Glomerular visceral epithelial cell (primary cell): ENCODE measurements around the gene TAGAP.
A peak's percentile ranks its signal among the peaks of the same experiment; 100 is the strongest.
"Not testable (repeated sequence)": the region's sequence is repeated elsewhere in the genome, so short reads cannot be mapped to it uniquely, and the experiment has no call there.

Source experiments
- DNase-seq: peaks from one replicate; pipeline ENCODE4 v3.0.0-alpha.2; 2016; ENCODE audit errors: extremely low spot score

TAGAP gene

DNA sequence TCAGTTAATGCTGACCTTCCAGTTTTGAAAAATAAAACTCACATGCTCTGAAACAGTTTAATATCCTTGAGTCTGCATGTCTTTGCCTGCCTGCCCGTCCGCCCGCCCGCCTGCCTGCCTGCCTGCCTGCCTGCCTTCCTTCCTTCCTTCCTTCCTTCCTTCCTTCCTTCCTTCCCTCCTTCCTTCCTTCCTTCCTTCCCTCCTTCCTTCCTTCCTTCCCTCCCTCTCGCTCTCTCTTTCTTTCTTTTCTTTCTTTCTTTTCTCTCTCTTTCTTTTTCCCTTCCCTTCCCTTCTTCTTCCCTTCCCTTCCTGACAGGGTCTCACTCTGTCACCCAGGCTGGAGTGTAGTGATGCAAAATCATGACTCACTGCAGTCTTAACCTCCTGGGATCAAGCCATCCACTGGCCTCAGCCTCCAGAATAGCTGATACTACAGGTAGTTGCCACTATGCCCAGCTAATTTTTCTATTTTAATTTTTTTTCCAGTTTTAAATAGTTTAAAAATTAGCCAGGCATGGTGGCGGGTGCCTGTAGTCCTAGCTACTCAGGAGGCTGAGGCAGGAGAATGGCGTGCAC lies 34.7 kb downstream of the TAGAP start:
- DNase-seq = not testable (repeated sequence)

DNA sequence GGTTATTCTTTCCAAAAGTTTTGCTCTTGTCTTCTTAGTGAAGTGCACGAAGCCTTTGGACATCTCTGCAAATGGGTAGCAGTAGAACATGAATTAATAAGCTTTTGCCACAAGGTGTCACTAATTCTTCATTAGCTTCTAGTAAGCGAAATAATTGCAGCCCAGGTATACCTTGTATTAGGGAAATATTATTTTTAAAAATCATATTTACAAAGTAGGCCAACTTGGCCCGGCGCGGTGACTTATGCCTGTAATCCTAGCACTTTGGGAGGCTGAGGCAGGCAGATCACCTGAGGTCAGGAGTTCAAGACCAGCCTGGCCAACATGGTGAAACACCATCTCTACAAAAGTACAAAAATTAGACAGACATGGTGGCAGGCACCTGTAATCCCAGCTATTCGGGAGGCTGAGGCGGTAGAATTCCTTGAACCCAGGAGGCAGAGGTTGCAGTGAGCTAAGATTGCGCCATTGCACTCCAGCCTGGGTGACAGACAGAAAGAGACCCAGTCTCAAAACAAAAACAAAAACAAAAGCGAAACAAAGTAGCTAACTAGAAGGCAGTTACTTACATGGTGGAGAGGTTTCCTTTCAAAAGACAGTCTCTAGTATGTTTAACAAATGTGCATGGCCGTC lies 36.0 kb downstream of the TAGAP start:
- DNase-seq = peak; percentile 12

DNA sequence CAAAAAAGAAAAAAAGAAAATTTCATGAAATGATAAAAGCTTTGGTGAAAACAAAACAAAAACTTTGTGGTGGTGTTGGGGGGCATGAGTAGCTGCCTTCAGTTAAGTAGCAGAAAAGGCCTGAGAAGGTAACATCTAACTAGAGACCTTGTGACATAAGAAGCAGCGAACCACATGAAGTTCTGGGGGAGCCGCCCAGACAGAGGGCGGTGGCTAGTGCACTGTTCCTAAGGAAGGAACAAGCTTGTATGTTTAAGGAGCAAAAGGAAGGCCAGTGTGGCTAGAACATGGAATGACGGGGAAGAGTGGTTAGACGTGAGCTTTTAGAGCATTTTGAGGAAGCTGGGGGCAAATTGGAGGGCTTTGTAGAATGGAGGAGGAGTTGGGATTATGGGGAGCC lies 37.3 kb downstream of the TAGAP start:
- no peak for DNase-seq

DNA sequence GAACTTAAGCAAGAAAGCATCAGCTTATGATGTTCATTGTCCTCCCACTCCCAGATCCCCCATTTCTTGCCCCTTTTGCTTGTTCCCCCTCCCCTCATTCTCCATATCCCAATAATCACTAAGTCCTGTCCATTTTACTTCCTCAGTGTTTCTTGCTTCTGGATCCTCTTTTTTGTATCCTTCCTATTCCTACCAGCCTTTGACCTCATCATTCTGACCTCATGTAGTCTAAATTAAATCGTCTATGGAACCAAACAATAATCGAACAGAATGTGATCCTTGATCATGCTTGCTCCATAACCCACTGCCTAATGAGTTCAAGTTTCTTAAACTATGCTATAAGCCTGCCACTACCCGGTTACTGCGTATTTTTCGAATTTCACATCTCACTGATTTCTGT lies 39.4 kb downstream of the TAGAP start:
- DNase-seq = no peak

DNA sequence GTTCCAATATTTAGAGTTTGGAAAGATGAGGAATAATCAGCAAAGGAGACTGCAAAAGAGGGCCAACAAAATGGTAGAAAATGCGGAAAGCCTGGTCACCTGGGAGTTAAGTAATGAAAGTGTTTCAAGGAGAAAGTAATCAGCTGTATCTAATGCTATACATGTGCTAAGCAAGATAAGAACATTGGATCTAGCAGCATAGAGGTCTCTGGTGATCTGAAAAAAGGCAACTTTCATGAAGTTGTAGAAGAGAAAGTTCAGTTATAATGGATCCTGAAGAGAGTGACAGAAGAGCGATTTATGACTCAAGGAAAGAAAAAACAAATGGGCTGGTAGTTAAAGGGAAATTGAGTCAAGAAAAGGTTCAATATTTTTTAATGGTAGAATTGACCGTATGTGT lies 40.2 kb downstream of the TAGAP start:
- no peak for DNase-seq

DNA sequence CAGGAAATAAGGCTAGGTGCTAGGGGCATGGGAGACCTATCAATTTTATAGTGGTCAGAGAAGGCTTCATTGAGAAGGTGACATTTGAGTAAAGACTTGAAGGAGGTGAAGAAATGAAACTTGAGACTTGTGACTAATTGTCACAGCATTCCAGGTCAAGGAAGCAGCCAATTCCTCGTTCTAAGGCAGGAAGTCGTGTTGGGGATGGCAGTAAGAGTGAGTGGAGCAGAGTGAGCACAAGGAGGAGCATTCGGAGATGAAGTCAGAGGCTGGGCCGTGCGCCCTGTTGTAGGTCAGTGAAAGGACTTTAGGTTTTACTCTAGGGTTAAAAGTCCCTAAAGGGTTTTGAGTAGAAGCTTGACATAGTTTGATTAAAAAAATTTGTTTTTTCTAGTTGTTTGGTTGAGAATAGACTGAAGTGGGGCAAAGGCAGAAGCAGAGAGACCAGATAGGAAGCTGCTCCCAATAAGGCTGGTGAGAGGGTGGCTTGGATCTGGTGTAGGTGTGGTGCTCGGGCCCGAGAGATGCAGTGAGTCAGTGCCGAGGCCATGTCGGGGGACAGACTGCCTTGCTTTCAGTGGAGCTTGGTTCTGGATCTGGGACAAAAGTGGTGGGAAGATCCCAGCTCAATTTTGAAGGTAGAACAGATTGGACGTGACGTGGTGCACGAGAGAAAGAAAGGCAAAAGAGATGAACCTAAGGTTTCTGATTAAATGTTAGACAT lies 42.2 kb downstream of the TAGAP start:
- peak; percentile 16 for DNase-seq

DNA sequence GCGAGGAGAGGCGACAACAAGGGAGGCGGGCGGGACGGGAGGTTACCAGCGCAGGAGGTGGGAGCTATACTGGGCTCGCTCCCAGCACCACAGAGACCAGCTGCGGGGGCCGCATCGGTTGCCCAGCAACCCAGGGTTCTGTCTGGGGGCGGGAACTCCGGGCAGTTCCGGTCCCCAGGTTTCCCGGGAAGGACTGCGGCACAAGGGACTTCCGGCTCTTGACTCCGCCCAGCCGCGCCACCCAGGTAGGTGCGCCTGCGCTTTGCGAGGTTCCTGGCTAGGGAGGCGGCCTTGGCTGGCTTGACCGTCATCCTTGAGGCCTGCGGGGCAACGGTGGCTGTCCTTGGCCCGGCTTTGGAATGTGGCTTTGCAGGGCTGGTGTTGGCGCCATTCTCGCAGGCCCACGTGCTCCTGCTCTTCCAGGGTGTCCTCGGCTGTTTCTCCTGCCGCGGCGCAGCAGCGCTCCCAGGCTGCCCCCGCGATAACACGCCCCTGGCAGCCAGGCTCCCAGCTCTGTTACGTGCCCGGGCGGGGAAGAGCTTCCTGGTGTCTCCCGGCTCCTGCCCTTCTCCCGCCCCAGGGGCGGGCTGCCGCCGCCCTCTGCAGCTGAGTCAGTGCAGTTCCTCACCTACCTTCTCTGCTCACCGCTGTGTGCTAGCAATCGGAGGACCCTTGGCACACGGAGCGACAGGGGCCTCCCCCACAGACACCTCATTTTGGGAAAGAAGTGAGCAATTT lies 45.0 kb downstream of the TAGAP start, which contains the start of gene RSPH3:
RSPH3 (minus strand) TSS at position 537 of the 738 bp plus-strand sequence. CDS start 652 bp downstream, outside the sequence.
- peak; percentile 98 for DNase-seq

DNA sequence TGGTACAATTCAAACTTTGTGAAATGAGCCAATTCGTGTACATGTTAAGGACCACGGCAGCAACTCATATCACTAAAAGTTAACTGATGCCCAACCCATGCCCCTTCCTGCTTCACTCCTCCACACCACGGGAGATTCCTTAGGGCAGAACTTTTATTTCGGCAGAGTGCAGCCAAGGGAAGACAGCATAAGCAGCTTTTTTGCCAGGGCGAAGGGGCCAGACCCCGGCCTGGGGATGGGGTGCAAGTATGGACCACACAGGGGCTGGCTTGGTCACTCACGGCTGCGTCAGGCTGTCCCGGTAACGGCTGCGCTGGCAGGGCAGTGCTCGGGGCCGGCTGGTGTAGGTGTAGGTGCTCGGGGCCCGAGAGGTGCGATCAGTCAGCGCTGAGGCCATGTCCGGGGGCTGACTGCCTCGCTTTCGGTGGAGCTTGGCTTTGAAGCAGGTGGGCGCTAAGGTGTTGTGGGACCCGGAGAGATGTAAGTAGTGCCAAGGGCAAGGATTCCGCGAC lies 45.6 kb downstream of the TAGAP start:
- no peak for DNase-seq

DNA sequence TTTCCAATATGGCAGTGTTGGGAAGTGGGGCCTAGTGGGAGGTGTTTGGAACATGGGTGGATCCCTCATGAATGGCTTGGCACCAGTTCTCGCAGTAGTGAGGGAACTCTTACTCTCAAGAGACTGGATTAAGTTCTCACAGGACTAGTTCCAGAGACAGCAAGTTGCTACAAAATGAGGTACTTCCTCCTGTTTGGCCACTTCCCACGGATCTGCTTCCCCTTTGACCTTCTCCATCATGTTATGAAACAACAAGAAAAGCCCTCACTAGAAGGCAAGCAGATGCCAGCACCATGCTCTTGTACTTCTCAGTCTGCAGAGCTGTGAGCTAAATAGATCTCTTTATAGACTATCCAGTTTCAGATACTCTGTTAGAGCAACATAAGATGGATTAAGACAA lies 47.9 kb downstream of the TAGAP start:
- DNase-seq = no peak

DNA sequence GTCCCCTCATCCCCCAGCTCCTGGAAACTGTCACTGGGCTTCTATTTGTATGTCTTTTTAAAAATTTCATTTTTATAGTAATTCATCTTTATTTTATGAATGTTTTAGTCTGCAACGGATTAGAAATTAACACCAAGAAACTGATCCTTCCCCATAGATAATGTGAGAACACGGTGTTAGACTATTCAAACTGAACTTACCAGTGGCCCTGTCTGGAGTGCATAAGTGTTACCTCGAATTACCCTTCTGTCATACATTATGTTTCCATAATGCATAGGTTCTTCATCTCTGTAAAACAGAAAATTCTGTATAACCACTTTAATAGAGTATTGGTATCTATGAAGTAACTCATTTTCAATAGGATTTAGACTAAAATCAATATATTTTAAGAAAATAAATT lies 51.2 kb downstream of the TAGAP start:
- no peak for DNase-seq

DNA sequence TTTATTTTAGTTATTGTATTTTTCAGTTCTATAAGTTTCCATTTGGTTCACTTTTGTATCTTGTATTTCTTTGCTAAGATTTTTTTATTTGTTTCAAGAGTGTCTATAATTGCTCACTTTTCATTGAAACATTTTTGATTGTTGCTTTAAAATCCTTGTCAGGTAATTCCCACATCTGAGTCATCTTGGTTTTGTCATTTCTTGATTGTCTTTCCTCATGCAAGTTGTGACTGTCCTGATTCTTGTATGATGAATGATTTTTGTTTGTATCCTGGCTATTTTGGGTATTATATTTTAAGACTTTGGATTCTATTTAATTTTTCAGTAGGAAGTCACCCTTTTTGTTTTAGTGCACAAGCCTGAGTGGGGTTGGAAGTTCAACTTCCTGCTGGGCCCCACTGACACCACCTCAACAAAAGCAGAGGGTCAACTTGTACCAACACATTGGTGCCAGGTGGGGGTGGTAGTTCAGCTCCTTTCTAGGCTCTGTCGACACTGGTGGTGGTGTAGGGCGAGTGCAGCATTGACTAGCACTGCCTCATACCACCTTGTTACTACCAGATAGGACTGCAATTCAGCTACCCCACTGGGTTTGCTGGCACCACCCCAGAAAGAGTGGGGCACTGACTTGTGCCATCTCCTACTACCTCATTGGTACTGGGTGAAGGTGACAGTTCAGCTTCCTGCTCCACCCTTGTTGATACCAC lies 53.6 kb downstream of the TAGAP start:
- no peak for DNase-seq

DNA sequence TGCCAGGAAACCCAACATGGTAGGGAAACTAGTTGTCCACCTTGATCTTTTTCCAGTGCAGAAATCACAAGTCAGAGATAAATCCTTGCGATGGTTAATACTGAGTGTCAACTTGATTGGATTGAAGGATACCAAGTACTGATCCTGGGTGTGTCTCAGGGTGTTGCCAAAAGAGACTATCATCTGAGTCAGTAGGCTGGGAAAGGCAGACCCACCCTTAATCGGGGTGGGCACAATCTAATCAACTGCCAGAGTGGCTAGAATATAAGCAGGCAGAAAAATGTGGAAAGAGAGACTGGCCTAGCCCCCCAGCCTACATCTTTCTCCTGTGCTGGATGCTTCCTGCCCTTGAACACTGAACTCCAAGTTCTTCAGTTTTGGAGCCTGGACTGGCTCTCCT lies 55.1 kb downstream of the TAGAP start:
- DNase-seq = not testable (repeated sequence)

DNA sequence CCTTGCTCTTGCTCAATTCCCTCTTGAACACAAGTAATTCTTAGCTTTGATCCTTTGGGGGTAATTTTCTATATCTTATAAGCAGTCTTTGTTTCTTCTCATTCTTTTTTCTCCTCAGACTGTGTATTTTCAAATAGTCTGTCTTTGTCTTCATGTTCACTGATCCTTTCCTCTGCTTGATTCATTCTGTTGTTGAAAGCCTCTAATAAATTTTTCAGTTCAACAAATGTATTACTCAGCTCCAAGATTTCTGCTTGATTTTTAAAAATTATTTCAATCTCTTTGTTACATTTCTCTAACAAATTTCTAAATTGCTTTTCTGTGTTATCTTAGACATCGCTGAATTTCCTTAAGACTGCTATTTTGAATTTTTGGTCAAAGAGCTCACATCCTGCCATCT lies 56.3 kb downstream of the TAGAP start:
- DNase-seq = no peak

DNA sequence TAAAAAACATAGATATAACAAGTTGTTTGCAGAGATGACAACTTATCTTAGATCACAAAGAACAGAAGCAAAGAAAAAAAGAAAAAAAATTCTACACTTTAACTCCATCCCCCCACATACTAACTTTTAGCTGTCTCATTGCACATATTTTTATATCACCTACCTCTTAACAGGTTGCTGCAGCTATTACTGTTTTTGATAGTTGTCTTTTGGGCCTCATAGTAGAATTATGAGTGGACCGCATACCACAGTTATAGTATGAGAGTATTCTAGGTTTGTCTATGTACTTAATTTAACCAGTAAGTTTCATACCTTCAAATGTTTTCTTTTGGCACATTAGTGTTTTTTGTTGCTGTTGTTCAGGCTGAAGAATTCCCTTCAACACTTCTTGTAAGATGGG lies 57.1 kb downstream of the TAGAP start:
- DNase-seq = no peak
